ENCODE data around the gene RAD9A. TPM values are rescaled to one million over a fixed set of nuclear protein-coding genes. Genes with fewer than 3 reads are reported as not detected.

Gene RAD9A
- total and polyA plus RNA-seq, 9 of the 15 experiments (the other 6 are each of a cell fraction or from before 2014, with no cell fraction given), result 1.4 to 41.2 (median 16.1) TPM

GRCh38 chr11:67379061-67380058 is 12.4 kb upstream of the RAD9A start (continued):
- TF ChIP-seq FOXP4 (CRISPR knock-in tag; IDR thresholded peaks at IDR 0.05; ENCODE audit: borderline replicate concordance) (no peak), NCOA1 (IDR thresholded peaks at IDR 0.05; ENCODE audit: low read depth) (0 out of 2 replicates have a peak, but pooled peaks have one; percentile 21), NCOA2 (IDR thresholded peaks at IDR 0.05; ENCODE audit: partially characterized antibody in 2 of 2) (no peak), ZNF282 (CRISPR knock-in tag; IDR thresholded peaks at IDR 0.05) (no peak), MTF1 (CRISPR knock-in tag; IDR thresholded peaks at IDR 0.05; ENCODE audit: borderline replicate concordance) (no peak; the same call in 1 of the 2 replicates), ELF4 (CRISPR knock-in tag; IDR thresholded peaks at IDR 0.05) (peak; percentile 76; the same call in 1 of the 2 replicates), ZNF263 (CRISPR knock-in tag; IDR thresholded peaks at IDR 0.05; ENCODE audit: borderline replicate concordance) (peak; percentile 98), TAF7 (tag; IDR thresholded peaks at IDR 0.05) (no peak), POLR2AphosphoS2 (IDR thresholded peaks at IDR 0.05; ENCODE audit: low read length) (no peak), CREB3 (tag; conservative IDR thresholded peaks at IDR 0.05; ENCODE audit: low read depth) (no peak; the same call in 1 of the 2 replicates), HDAC3 (IDR thresholded peaks at IDR 0.05; ENCODE audit: borderline replicate concordance, partially characterized antibody) (no peak), SMARCC2 (IDR thresholded peaks at IDR 0.05; ENCODE audit: low read depth) (peak; percentile 52; the same call in 1 of the 2 replicates), ZBTB49 (CRISPR knock-in tag; IDR thresholded peaks at IDR 0.05; ENCODE audit: borderline replicate concordance) (no peak), TOE1 (IDR thresholded peaks at IDR 0.05; ENCODE audit: borderline replicate concordance) (peak; percentile 37; the same call in 1 of the 2 replicates), TOE1 (CRISPR knock-in tag; IDR thresholded peaks at IDR 0.05; ENCODE audit: borderline replicate concordance, low read depth) (no peak)
- TF ChIP-seq, protein P1, sequence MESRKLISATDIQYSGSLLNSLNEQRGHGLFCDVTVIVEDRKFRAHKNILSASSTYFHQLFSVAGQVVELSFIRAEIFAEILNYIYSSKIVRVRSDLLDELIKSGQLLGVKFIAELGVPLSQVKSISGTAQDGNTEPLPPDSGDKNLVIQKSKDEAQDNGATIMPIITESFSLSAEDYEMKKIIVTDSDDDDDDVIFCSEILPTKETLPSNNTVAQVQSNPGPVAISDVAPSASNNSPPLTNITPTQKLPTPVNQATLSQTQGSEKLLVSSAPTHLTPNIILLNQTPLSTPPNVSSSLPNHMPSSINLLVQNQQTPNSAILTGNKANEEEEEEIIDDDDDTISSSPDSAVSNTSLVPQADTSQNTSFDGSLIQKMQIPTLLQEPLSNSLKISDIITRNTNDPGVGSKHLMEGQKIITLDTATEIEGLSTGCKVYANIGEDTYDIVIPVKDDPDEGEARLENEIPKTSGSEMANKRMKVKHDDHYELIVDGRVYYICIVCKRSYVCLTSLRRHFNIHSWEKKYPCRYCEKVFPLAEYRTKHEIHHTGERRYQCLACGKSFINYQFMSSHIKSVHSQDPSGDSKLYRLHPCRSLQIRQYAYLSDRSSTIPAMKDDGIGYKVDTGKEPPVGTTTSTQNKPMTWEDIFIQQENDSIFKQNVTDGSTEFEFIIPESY (CRISPR knock-in tag; IDR thresholded peaks at IDR 0.05), result no peak
